AG04449 (cell line): ENCODE results near the gene MOV10.
A peak's percentile ranks its signal among the peaks of the same experiment; 100 is the strongest.
"Not testable (repeated sequence)": the region's sequence is repeated elsewhere in the genome, so short reads cannot be mapped to it uniquely, and the experiment has no call there.

Experiments used
- CTCF ChIA-PET: fragments of 350-600 bp; formaldehyde crosslinking; extraction: SDS; loops from one replicate; lab custom pipeline; 2021; ENCODE audit warnings: antibody characterized with exemption; lab: Yijun Ruan, JAX
- POLR2A ChIA-PET: fragments of 400-600, 350-600 bp; formaldehyde crosslinking; extraction: SDS; loops from one replicate; lab custom pipeline; 2020; ENCODE audit warnings: antibody characterized with exemption, inconsistent platforms; lab: Yijun Ruan, JAX
- DNase-seq: peaks from one replicate; pipeline ENCODE4 v3.0.0-alpha.2; 2010; ENCODE audit warnings: low read depth, low spot score
- H3K4me3 ChIP-seq: 2 replicates; pipeline ENCODE4 v1.5.1; 2011; ENCODE audit warnings: low read depth, mild to moderate bottlenecking, control low read depth, low read length
- TF ChIP-seq, protein P1 (sequence below): IDR thresholded peaks from one replicate; pipeline ENCODE4 v1.5.1; 2011; ENCODE audit warnings: mild to moderate bottlenecking, moderate library complexity, low read length, control low read depth, inconsistent platforms; ENCODE audit not compliant: insufficient read depth; ENCODE audit errors: missing control alignments

The MOV10 gene

DNA sequence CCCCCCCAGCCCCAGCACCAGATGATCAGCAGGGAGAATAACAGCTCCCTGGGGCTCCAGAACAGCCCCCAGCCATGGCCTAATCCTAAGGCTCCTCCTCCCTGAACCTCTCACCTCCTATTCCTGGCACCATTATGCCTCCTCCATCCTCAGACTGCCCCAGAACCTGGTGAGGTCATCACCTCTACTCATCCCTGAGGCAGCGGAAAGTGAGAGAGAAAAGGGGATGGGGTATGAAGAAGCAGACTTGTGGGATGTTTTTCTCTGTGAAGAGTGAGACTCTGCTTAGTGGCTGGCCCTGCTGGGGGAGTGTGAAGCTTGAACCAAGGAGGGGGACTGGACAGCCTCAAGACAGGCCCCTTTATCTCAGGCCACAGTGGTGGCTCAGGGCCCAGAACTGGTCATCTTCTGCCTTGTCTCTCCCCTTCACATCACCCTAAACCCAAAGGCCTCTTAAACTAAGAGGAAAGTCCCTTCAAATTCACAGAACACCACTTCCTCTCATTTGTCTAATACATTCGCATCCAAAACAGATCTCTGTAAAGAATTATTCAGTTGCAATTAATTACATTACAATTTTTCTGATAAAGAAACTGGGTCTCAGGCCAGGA is 42.9 kb downstream of the MOV10 start:
- ChIA-PET CTCF (interaction anchor here (0.8 to 11.1 kb wide), 38 partner anchors 10 to 1212 kb away, joined by 3 to 1029 read pairs (median 9); partner anchors contain the start of genes HIPK1, LRIG2, RHOC and SLC16A1), POLR2A (no interaction called here)
- no peak overlapping the region for H3K4me3 ChIP-seq
- TF ChIP-seq, protein P1, sequence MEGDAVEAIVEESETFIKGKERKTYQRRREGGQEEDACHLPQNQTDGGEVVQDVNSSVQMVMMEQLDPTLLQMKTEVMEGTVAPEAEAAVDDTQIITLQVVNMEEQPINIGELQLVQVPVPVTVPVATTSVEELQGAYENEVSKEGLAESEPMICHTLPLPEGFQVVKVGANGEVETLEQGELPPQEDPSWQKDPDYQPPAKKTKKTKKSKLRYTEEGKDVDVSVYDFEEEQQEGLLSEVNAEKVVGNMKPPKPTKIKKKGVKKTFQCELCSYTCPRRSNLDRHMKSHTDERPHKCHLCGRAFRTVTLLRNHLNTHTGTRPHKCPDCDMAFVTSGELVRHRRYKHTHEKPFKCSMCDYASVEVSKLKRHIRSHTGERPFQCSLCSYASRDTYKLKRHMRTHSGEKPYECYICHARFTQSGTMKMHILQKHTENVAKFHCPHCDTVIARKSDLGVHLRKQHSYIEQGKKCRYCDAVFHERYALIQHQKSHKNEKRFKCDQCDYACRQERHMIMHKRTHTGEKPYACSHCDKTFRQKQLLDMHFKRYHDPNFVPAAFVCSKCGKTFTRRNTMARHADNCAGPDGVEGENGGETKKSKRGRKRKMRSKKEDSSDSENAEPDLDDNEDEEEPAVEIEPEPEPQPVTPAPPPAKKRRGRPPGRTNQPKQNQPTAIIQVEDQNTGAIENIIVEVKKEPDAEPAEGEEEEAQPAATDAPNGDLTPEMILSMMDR: no peak
- DNase-seq: no peak

DNA sequence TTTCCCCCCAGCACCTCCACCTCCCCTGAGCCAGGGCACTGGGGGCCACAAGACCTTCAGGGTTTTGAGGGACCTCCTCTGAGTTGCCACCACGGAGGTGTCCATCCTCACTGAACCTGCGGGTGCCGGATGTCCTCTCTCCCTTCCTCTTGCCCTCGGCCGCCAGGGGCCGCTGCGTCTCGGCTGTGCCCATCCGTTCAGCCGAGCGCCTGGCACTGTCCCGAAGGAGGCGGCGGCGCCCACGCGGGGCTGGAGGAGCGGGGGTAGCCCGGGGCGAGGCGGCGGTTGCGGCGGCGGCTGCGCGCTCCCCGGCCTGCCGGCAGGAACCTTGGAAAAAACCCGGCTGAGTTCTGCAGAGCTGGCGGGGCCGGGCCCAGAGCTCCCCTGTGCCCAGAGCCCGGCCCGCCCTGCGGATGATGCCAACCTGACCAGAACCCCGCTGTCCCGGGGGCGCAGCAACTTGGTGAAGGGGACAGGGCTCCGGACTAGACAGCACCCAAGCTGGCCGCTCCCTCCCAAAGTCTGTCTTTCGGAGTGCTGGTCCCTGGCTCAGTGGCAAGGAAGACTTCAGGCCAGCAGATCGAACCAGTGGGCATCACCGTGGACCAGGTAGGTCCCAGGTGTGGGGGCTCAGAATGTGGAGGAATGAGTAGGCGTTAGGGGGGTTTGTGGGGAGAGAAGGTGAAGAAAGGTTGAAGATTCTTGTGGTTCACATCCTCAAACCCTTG is 44.4 kb downstream of the MOV10 start:
- TF ChIP-seq, protein P1: peak; percentile 99
- POLR2A ChIA-PET: no interaction called here
- CTCF ChIA-PET: interaction anchor here (0.6 to 11.1 kb wide), 46 partner anchors 9 to 393 kb away, joined by 3 to 1029 read pairs (median 4); partner anchors contain the start of genes CAPZA1, LRIG2, RHOC and ST7L
- no peak for DNase-seq
- H3K4me3 ChIP-seq: peak overlapping the region; percentile 6; the same call in 1 of the 2 replicates

DNA sequence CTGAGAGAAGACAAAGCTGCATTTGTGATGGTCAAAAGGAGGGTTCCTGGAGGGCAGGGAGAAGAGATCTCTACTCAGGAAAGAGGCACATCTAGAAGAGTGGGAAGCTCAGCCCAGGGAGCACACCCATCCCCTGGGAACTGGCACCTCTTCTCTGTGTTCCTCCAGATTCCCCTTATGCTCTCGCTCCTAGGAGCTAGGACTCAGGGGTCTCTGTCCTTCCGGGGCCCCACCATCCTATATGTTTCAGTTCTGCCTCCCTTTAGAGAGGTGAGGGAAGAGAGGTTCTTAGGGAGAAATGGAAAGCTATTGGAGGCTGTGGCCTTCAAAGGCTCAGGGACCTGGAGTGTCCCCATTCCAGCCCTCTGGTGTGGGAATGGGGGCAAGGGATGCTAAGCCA is 45.2 kb downstream of the MOV10 start:
- ChIA-PET CTCF (interaction anchor here (0.9 to 11.1 kb wide), 20 partner anchors 8 to 734 kb away, joined by 3 to 1029 read pairs (median 9); partner anchors contain the start of genes LRIG2 and RHOC), POLR2A (no interaction called here)
- DNase-seq: no peak
- TF ChIP-seq, protein P1: no peak
- no peak overlapping the region for H3K4me3 ChIP-seq

DNA sequence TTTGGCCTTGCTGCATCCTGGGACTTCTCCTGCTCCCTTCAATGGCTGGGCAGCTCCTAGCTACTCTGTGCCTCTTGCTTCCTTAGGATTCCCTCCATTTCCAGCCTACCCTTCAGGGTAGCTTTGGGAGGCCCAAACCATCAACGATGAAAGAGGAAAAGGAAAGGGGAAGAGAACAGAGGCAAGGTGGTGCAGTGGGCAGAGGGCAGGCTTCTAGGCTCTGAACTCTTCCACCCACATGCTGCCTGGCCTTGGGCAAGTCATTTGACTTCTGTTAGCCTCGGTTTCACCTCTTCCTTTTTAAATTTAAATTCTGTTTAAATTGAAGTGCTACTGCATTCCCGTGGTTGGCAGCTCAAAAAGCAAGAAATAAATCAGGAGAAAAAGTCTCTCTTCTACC is 46.3 kb downstream of the MOV10 start:
- ChIA-PET POLR2A (interaction anchor here (1.1 kb wide), 1 partner anchor 352 kb away, joined by 4 read pairs; no protein-coding TSS in a partner anchor), CTCF (interaction anchor here (1.3 to 11.1 kb wide), 7 partner anchors 7 to 352 kb away, joined by 3 to 1029 read pairs (median 92); partner anchors contain the start of gene LRIG2)
- H3K4me3 ChIP-seq: no peak overlapping the region
- DNase-seq: no peak
- TF ChIP-seq, protein P1: no peak

DNA sequence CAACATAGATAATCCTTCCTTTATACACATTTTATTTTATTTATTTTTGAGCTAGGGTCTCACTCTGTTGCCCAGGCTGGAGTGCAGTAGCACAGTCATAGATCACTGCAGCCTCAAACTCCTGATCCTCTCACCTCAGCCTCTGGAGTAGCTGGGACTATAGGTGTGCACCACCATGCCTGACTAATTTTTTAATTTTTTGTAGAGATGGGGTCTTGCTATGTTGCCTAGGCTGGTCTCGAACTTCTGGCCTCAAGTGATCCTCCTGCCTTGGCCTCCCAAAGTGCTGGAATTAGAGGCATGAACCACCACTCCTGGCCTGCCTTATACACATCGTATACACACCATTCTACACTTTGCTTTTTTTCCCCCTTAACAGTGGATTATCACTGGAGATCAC is 46.8 kb downstream of the MOV10 start:
- H3K4me3 ChIP-seq, DNase-seq: not testable (repeated sequence)
- ChIA-PET CTCF (interaction anchor here (1.3 to 11.1 kb wide), 9 partner anchors 7 to 351 kb away, joined by 3 to 1029 read pairs (median 31); partner anchors contain the start of genes LRIG2 and RHOC), POLR2A (interaction anchor here (0.8 to 1.0 kb wide), 2 partner anchors 21 to 328 kb away, joined by 3 to 4 read pairs; no protein-coding TSS in a partner anchor)

DNA sequence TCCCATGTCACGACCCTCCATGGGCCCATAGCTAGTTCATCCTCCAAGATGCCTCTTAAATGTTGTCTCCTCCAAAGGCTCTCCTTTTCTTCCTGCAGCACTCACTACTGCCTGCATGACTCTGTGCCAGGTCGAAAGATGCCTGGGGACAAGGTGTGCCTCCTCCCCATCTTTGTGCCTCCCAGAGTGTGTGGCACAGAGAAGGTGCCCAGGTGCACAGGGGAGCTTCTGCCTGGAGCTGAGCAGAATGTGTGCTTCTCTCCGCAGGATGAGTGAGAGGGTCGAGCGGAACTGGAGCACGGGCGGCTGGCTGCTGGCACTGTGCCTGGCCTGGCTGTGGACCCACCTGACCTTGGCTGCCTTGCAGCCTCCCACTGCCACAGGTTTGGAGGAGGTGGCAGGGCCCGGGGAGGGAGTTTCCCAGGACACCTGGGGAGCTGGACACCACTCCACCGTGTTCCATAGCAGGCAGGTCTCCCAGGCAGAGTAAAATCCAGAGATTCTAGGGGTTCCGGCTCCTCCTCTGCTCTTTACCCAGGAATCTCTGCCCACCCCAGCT is 47.6 kb downstream of the MOV10 start:
- ChIA-PET CTCF (interaction anchor here (0.9 to 11.1 kb wide), 11 partner anchors 6 to 320 kb away, joined by 3 to 1029 read pairs (median 8); partner anchors contain the start of gene RHOC), POLR2A (interaction anchor here (0.8 to 1.0 kb wide), 2 partner anchors 22 to 328 kb away, joined by 3 to 4 read pairs; no protein-coding TSS in a partner anchor)
- TF ChIP-seq, protein P1: no peak
- no peak for DNase-seq
- H3K4me3 ChIP-seq: no peak overlapping the region
